ENCODE results near the gene DOCK10.

DOCK10 gene

GRCh38 chr2:225019105-225019504 is 23.2 kb downstream of the DOCK10 start:
- ATAC-seq: no peak

GRCh38 chr2:225017713-225018112 is 24.6 kb downstream of the DOCK10 start:
- ATAC-seq: peak; percentile 80
- TF ChIP-seq, protein P1, sequence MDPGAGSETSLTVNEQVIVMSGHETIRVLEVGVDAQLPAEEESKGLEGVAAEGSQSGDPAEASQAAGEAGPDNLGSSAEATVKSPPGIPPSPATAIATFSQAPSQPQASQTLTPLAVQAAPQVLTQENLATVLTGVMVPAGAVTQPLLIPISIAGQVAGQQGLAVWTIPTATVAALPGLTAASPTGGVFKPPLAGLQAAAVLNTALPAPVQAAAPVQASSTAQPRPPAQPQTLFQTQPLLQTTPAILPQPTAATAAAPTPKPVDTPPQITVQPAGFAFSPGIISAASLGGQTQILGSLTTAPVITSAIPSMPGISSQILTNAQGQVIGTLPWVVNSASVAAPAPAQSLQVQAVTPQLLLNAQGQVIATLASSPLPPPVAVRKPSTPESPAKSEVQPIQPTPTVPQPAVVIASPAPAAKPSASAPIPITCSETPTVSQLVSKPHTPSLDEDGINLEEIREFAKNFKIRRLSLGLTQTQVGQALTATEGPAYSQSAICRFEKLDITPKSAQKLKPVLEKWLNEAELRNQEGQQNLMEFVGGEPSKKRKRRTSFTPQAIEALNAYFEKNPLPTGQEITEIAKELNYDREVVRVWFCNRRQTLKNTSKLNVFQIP (CRISPR knock-in tag; IDR thresholded peaks at IDR 0.05; ENCODE audit: borderline replicate concordance, low read depth): no peak
- TF ChIP-seq, protein P2, sequence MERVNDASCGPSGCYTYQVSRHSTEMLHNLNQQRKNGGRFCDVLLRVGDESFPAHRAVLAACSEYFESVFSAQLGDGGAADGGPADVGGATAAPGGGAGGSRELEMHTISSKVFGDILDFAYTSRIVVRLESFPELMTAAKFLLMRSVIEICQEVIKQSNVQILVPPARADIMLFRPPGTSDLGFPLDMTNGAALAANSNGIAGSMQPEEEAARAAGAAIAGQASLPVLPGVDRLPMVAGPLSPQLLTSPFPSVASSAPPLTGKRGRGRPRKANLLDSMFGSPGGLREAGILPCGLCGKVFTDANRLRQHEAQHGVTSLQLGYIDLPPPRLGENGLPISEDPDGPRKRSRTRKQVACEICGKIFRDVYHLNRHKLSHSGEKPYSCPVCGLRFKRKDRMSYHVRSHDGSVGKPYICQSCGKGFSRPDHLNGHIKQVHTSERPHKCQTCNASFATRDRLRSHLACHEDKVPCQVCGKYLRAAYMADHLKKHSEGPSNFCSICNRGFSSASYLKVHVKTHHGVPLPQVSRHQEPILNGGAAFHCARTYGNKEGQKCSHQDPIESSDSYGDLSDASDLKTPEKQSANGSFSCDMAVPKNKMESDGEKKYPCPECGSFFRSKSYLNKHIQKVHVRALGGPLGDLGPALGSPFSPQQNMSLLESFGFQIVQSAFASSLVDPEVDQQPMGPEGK (CRISPR knock-in tag; IDR thresholded peaks at IDR 0.05; ENCODE audit: borderline replicate concordance): peak; percentile 61; the same call in 1 of the 2 replicates
- TF ChIP-seq ZC3H10 (CRISPR knock-in tag; IDR thresholded peaks at IDR 0.05) (no peak), ZFP3 (CRISPR knock-in tag; IDR thresholded peaks at IDR 0.05) (0 out of 2 replicates have a peak, but pooled peaks have one; percentile 50), TSHZ2 (CRISPR knock-in tag; IDR thresholded peaks at IDR 0.05) (peak; percentile 92), TCF4 (CRISPR knock-in tag; IDR thresholded peaks at IDR 0.05; ENCODE audit: borderline replicate concordance) (peak; percentile 98), GLIS3 (CRISPR knock-in tag; IDR thresholded peaks at IDR 0.05) (0 out of 2 replicates have a peak, but pooled peaks have one; percentile 15), CREB5 (CRISPR knock-in tag; IDR thresholded peaks at IDR 0.05; ENCODE audit: low read depth) (peak; percentile 47; the same call in 1 of the 2 replicates), ISL1 (CRISPR knock-in tag; IDR thresholded peaks at IDR 0.05) (peak; percentile 89), CSRNP3 (CRISPR knock-in tag; IDR thresholded peaks at IDR 0.05) (no peak)

More at GRCh38 chr2:225019105-225019504, 23.2 kb downstream of the DOCK10 start:
- TF ChIP-seq CSDC2 (CRISPR knock-in tag; IDR thresholded peaks at IDR 0.05) (no peak), BACH2 (CRISPR knock-in tag; IDR thresholded peaks at IDR 0.05; ENCODE audit: borderline replicate concordance) (no peak), RARB (CRISPR knock-in tag; IDR thresholded peaks at IDR 0.05) (no peak), ISL1 (CRISPR knock-in tag; IDR thresholded peaks at IDR 0.05) (no peak), TSHZ2 (CRISPR knock-in tag; IDR thresholded peaks at IDR 0.05) (no peak), ZNF8 (CRISPR knock-in tag; IDR thresholded peaks at IDR 0.05) (no peak), ZNF70 (CRISPR knock-in tag; IDR thresholded peaks at IDR 0.05) (no peak), TCF4 (CRISPR knock-in tag; IDR thresholded peaks at IDR 0.05; ENCODE audit: borderline replicate concordance) (no peak), ARNTL (CRISPR knock-in tag; IDR thresholded peaks at IDR 0.05; ENCODE audit: borderline replicate concordance, low read depth) (no peak), CREB5 (CRISPR knock-in tag; IDR thresholded peaks at IDR 0.05; ENCODE audit: low read depth) (no peak), ZC3H10 (CRISPR knock-in tag; IDR thresholded peaks at IDR 0.05) (no peak), TOX (CRISPR knock-in tag; IDR thresholded peaks at IDR 0.05; ENCODE audit: borderline replicate concordance) (no peak)
